Heart right ventricle (tissue), 16 donors: Measurements from ENCODE around the gene GSTO1. TPM values are rescaled to one million over a fixed set of nuclear protein-coding genes. Genes with fewer than 3 reads are reported as not detected.

Experiments
- ATAC-seq, 8 donors: fragments of 200-7000 bp; cut with Tn5 transposase; one replicate each; pipeline ENCODE4 v1.9.1; 2020; ENCODE audit warnings: mild to moderate bottlenecking in 8 of 8, moderate library complexity in 8 of 8, moderate number of reproducible peaks in 1 of 8
- DNase-seq, 2 donors: peaks; one replicate each; pipeline ENCODE4 v3.0.0-alpha.2; 2020
- H3K27ac ChIP-seq, 10 donors: fragments of 200-600 bp; sonication (generic) in 2 of 10; one replicate each; pipeline versions ENCODE4 v1.5.0 to v1.8.0; 2020 to 2022; ENCODE audit warnings: mild to moderate bottlenecking in 3 of 10
- H3K27me3 ChIP-seq, 7 donors: fragments of 200-600 bp; one replicate each; pipeline ENCODE4 v1.8.0; 2021 to 2022; ENCODE audit warnings: mild to moderate bottlenecking in 2 of 7
- H3K36me3 ChIP-seq, 9 donors: fragments of 200-600 bp; sonication (generic) in 1 of 9; one replicate each; pipeline versions ENCODE4 v1.5.0 to v1.8.0; 2020 to 2022; ENCODE audit warnings: mild to moderate bottlenecking in 2 of 9
- H3K4me1 ChIP-seq, 9 donors: fragments of 200-600 bp; sonication (generic) in 1 of 9; one replicate each; pipeline versions ENCODE4 v1.5.0 to v1.8.0; 2020 to 2022; ENCODE audit warnings: mild to moderate bottlenecking in 4 of 9
- H3K4me3 ChIP-seq, 10 donors: fragments of 200-600 bp; sonication (generic) in 2 of 10; one replicate each; pipeline versions ENCODE4 v1.5.0 to v1.8.0; 2020 to 2022; ENCODE audit warnings: mild to moderate bottlenecking in 7 of 10, moderate library complexity in 2 of 10
- H3K9me3 ChIP-seq, 11 donors: fragments of 200-600 bp in 10 of 11; sonication (generic) in 2 of 11; one replicate each; pipeline versions ENCODE4 v1.5.0 to v1.8.0; 2013 to 2022; ENCODE audit warnings: mild to moderate bottlenecking in 2 of 11, control low read depth in 1 of 11, moderate library complexity in 1 of 11
- CTCF ChIP-seq, 9 donors: fragments of 200-600 bp; sonication (generic) in 2 of 9; IDR thresholded peaks; one replicate each; pipeline versions ENCODE4 v1.5.0 to v1.8.0; 2021 to 2022; ENCODE audit warnings: antibody characterized with exemption in 9 of 9, mild to moderate bottlenecking in 5 of 9, moderate library complexity in 1 of 9
- WGBS, 2 donors: extraction: QIAGEN DNeasy Blood & Tissue Kit; methylation state at CpG; one replicate each; pipeline ENCODE4 v1.1.7; 2013; ENCODE audit warnings: inconsistent platforms in 1 of 2; 5-methylcytosine and 5-hydroxymethylcytosine counted together
- intact Hi-C, 10 donors: fragments of 100-400 bp; cut with DNase I; formaldehyde crosslinking; loops; one replicate each; pipeline versions ENCODE4 v1.11.1 to v1.14.2; 2022
- polyA plus RNA-seq, 2 donors: library from polyadenylated mRNA; stranded (reverse); fragments of 200-250 nt; gene quantifications; one replicate each; pipeline ENCODE4 v1.2.3, GENCODE V29; 2013
- total RNA-seq, 10 donors: library from RNA; stranded (reverse); fragmentation: NEBNext Ultra II Directional in 3 of 10; extraction: Animal tissue kit (Norgen Biotek cat#: 25700) in 3 of 10; gene quantifications; one replicate each; pipeline versions ENCODE4 v1.2.1 to v1.2.4, GENCODE V29; 2021 to 2023
- donor health status: Arrhythmogenic right ventricular cardiomyopathy.
- donor health status: ischemic (EF 13 %, LVEDD 7.1; RV severe dilation, severe dysfunction).
- donor health status: healthy with polysubstance abuse.
- donor health status: DM: no; HTN: yes; CAD: no.
- donor health status: DM: no; HTN: no; CAD: no.
- donor health status: ischemic (EF 25% LVEDD 6.9; RV normal size, moderate dysfunction).
- donor health status: ischemic (EF 25% LVEDD 5.7; RV mildly dilated, moderate dysfunction).
- donor health status: healthy.
- donor health status: DM: yes; HTN: yes; CAD: no.
- donor health status: Ischemic cardiomyopathy.
- donor health status: ischemic (EF 35%, LVEDD 5.7; RV mildly dilated, moderate dysfunction).
- donor health status: nonischemic (EF 11% LVEDD 7.7; RV severe dilation, severe dysfunction).
- donor health status: DM: yes; HTN: yes; CAD: no.
- donor health status: PGD.
- donor health status: ischemic (EF 29% LVEDD 5.4; RV normal size, mild dysfunction).
- donor health status: nonischemic (EF 23%, LVEDD 6.1; RV moderate dilation, normal function).

GSTO1 gene
- total and polyA plus RNA-seq, 12 donors = 161 to 570 (median 226) TPM

DNA sequence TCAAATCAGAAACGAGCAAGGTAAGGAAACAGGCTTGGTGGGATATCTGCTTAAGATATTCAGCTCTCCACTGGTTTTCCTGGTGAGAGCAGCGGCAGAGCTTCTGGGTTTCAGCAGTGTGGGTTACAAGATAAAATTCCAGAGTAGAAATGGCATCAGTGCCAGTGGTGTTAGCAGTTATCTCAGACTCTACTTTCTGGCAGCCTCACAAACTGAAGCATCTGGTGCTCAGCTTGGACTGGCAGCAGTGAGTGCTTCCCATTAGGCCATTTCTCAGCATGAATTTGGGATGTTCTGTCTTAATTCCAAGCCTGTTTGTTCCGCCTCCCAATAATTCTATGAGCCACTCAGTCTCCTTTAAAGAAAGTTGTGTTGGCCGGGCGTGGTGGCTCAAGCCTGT is 7.4 kb downstream of the GSTO1 start:
- 55 to 67% methylated on average over 5 of the region's 5 CpGs for WGBS, 2 donors
- H3K27me3 ChIP-seq = no peaks in the 10 kb centered on the region
- peak; percentile 58 to 84 (median 73) for ATAC-seq
- TF ChIP-seq CTCF (IDR thresholded peaks at IDR 0.05) = no peak
- H3K36me3 ChIP-seq = peaks cover 0 to 100% (median 63%) of the 10 kb centered on the region in 9 donors
- no peaks in the 10 kb centered on the region for H3K9me3 ChIP-seq
- no peak overlapping the region for H3K4me3 ChIP-seq
- H3K4me1 ChIP-seq = peaks cover 0 to 86% (median 60%) of the 10 kb centered on the region in 9 donors
- intact Hi-C loops = no loop called here
- H3K27ac ChIP-seq = peak overlapping the region in 7 of 10 donors; percentile 61 to 100 (median 69)
- DNase-seq = peak in 1 of 2 donors; percentile 54

- no peaks in the 10 kb centered on the region for H3K27me3 ChIP-seq
- peaks cover 0 to 79% (median 50%) of the 10 kb centered on the region in 9 donors for H3K4me1 ChIP-seq
- DNase-seq (no peak), ATAC-seq (no peak)
- intact Hi-C loops = no loop called here
- no peak for TF ChIP-seq CTCF (IDR thresholded peaks at IDR 0.05)
- H3K27ac ChIP-seq = no peak overlapping the region
- peaks cover 0 to 88% (median 60%) of the 10 kb centered on the region in 9 donors for H3K36me3 ChIP-seq
- WGBS, 2 donors = 93 to 95% methylated on average over 5 of the region's 5 CpGs
- no peaks in the 10 kb centered on the region for H3K9me3 ChIP-seq
- H3K4me3 ChIP-seq = no peak overlapping the region
These were observed 10.1 kb downstream of the GSTO1 start for GRCh38 chr10:104264783-104265182.

- intact Hi-C loops = no loop called here
- H3K4me1 ChIP-seq = peaks cover 0 to 48% (median 21%) of the 10 kb centered on the region in 9 donors
- H3K4me3 ChIP-seq = peak overlapping the region; percentile 47 to 88 (median 70)
- no peaks in the 10 kb centered on the region for H3K9me3 ChIP-seq
- DNase-seq = no peak
- 93 to 95% methylated on average over 14 of the region's 14 CpGs for WGBS, 2 donors
- ATAC-seq = no peak
- peak overlapping the region in 6 of 10 donors; percentile 76 to 93 (median 84) for H3K27ac ChIP-seq
- H3K36me3 ChIP-seq = peaks cover 0 to 57% (median 38%) of the 10 kb centered on the region in 9 donors
- no peak for TF ChIP-seq CTCF (IDR thresholded peaks at IDR 0.05)
- H3K27me3 ChIP-seq = no peaks in the 10 kb centered on the region
These were observed 13.2 kb downstream of the GSTO1 start for GRCh38 chr10:104267721-104268404.

DNA sequence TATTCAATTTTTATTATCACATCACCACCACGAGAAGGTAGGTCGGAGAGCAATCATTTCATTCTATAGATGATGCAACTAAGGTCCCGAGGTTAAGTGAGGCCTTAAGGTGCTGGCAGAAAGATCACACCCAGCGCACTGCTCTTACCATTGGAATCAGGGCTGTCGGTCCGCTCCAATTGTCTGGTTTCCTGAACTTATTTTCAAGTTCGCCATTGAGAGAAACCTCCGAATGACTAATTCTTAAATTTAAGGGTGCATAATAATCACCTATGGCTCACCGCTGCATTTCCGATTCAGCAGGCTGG is 13.7 kb downstream of the GSTO1 start:
- TF ChIP-seq CTCF (IDR thresholded peaks at IDR 0.05) = no peak
- 5 to 12% methylated on average over 10 of the region's 10 CpGs for WGBS, 2 donors
- peak overlapping the region; percentile 47 to 88 (median 70) for H3K4me3 ChIP-seq
- no peak for DNase-seq
- peak in 1 of 8 donors; percentile 2 for ATAC-seq
- H3K4me1 ChIP-seq = peaks cover 0 to 43% (median 16%) of the 10 kb centered on the region in 9 donors
- peaks cover 0 to 52% (median 33%) of the 10 kb centered on the region in 9 donors for H3K36me3 ChIP-seq
- no peaks in the 10 kb centered on the region for H3K9me3 ChIP-seq
- no peaks in the 10 kb centered on the region for H3K27me3 ChIP-seq
- peak overlapping the region in 9 of 10 donors; percentile 70 to 93 (median 81) for H3K27ac ChIP-seq
- intact Hi-C loops = no loop called here
